GM18511 (cell line): Measurements from ENCODE around the gene MRAP2.
"Not testable (repeated sequence)": the region's sequence is repeated elsewhere in the genome, so short reads cannot be mapped to it uniquely, and the experiment has no call there.

Experiments
- ATAC-seq: cut with Tn5 transposase; IDR thresholded peaks from one replicate; pipeline ENCODE4 v1.9.1; 2021; ENCODE audit warnings: mild to moderate bottlenecking, moderate library complexity; ENCODE audit not compliant: unreplicated experiment

Gene MRAP2

DNA sequence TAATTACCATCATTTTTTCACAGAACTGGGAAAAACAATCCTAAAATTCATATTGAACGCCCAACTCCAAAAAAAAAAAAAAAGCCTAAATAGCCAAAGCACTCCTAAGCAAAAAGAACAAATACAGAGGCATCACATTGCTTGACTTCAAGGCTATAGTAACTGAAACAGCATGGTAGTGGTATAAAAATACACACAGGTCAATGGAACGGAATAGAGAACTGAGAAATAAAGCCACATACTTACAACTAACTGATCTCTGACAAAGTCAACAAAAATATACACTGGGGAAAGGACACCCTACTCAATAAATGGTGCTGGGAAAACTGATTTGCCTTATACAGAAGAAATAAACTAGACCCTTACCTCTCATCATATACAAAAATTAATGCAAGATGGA, 89.6 kb downstream of the MRAP2 start:
- ATAC-seq: no peak

DNA sequence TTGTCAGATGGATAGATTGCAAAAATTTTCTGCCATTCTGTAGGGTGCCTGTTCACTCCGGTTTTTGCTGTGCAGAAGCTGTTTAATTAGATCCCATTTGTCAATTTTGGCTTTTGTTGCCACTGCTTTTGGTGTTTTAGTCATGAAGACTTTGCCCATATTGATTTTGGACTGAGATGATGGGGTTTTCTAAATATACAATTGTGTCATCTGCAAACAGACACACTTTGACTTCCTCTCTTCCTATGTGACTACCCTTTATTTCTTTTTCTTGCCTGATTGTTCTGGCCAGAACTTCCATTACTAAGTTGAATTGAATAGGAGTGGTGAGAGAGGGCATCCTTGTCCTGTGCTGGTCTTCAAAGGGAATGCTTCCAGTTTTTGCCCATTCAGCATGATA, 96.0 kb downstream of the MRAP2 start:
- not testable (repeated sequence) for ATAC-seq

DNA sequence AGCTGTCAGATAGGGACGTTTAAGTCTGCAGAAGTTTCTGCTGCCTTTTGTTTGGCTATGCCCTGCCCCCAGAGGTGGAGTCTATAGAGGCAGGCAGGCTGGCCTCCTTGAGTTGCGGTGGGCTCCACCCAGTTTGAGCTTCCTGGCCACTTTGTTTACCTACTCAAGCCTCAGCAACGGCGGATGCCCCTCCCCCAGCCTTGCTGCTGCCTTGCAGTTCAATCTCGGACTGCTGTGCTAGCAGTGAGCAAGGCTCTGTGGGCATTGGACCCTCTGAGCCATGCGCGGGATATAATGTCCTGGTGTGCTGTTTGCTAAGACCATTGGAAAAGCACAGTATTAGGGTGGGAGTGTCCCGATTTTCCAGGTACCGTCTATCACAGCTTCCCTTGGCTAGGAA, 99.8 kb downstream of the MRAP2 start:
- not testable (repeated sequence) for ATAC-seq

DNA sequence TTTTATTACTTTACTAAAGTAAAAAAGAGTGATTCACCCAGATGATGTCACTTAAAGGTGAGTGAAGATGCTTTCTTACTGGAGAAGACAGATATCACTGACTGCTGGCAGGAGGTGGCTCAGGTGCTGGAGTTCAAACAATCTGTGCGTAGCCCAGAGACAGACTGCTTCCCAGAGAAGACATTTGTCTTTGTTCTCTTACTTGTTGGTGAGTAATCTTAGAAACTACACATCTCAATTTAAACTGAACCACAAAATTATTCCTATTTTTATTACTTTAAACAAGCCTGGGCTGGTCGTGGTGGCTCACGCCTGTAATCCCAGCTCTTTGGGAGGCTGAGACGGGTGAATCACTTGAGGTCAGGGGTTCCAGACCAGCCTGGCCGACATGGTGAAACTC, 101.7 kb downstream of the MRAP2 start:
- no peak for ATAC-seq

DNA sequence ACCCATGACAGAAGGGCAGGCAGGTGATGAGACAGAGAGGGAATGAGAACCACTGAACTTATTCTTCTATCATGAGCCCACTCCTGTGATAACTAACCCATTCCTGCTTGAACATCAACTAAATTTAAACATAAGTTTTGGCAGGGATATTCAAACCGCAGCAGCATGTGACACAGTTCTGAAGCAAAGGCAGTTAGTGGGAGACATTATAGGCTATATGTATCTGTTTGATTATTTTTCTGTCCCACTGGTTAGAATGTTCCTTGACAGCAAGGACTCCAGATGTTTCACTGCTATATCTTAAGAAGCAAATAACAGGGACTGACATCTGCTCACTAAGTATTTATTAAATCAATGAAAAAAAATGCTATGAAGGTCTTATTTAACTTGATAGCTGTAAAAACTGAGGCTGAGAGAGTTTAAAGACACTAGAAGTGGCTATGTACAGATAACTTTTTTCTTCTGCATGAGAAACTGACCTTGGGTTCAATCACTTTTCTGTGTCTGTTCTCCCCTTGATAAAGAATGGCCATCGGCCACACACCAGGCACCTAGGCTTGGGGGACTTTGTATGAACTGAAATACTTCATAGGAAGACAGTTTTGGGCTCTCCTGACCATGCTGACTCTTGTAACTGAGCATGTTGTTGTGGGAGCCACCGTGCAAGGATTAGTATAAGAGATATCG, 102.9 kb downstream of the MRAP2 start:
- ATAC-seq: no peak

DNA sequence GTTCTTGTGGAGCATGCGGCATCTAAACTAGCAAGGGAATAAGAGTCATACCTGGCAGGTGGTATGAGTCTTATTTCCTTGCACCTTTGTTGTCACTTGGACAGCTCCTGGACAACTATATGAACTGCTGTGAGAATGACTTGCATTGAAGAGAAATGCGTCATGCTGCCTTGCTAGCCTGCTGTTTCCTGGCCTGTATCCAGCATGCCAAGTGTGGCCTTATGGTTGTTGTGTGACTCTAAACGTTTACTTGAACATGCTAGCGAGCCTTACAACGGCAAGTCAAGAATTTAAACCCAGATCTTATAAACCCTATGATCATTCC, 103.4 kb downstream of the MRAP2 start:
- no peak for ATAC-seq

DNA sequence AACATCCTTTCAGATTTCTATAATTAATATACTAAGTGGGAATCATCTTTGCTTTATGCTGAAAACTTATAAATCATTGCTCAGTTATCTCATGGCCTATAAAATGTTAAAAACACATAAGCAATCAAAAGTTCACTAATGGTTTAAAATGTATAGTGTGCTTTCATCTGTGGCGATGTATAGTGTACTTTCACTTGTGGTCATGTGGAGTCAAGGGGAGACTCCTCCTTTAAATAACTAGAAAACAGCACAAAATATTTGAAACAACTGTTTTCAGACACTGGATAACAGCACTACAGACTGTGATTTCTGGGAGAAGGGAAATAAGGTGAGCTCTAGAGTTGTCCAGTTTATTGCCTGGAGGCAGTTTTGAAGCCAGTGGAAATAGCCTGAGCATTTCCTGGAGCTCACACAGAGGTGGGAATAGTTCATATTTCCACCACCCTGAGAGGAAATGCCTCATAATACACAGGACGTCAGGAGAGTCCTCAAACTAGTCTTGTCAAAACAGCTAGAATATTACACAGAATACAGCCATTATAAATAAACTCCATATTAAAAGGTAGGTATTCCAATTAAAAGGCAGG, 104.5 kb downstream of the MRAP2 start:
- ATAC-seq: no peak

DNA sequence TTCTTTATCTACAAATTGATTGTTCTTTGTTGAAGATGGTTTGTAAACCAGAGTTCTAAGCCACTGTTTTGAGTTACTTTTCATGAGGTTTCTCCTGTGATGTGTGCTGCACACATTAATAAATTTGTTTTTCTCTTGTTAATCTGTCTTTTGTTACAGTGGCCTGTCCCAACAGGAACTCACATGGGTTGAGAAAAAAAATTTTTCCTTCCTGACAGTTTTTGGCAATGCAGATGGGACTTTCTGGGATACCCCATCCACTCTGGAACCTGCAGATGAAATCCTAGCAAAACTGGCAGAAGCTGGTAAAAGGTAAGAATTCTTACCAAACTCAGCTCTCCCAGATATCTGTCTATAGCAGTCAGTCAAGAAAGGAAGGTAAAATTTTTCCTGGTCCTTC, 105.7 kb downstream of the MRAP2 start:
- no peak for ATAC-seq
